Measurements from ENCODE around the gene FAT1. TPM values are rescaled to one million over a fixed set of nuclear protein-coding genes. Genes with fewer than 3 reads are reported as not detected.

The FAT1 gene
- total RNA-seq, 2 donors from 2014 or later = 70.3 to 89.5 TPM

GRCh38 chr4:186642998-186643397, 80.7 kb downstream of the FAT1 start:
- DNase-seq (ENCODE audit: low spot score) = no peak
- H3K4me1 ChIP-seq = peaks cover 0 to 12% of the 10 kb centered on the region in 2 donors
- H3K27me3 ChIP-seq = no peaks in the 10 kb centered on the region
- H3K4me3 ChIP-seq = no peak overlapping the region
- no peaks in the 10 kb centered on the region for H3K36me3 ChIP-seq
- H3K9me3 ChIP-seq = no peaks in the 10 kb centered on the region
- TF ChIP-seq CTCF (IDR thresholded peaks at IDR 0.05) = no peak
- H3K27ac ChIP-seq = no peak overlapping the region

DNA sequence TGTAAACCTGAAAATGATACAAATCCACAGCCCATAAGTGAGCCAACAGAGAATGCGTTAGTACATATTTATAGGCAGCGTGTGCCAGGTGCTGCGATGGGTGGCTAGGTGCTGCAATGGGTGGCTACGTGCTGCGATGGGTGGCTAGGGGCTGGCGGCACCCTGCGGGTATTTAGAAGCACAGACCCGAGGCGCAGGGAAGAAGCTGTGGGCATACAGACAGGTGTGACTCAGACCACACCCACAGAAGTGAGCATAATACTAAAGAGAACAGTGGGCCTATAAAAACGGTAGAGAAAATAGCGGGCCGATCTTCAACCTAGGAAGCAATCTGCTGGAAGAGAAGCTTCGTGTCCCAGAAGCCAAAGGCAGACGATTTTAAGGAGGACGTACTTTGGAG, 81.1 kb downstream of the FAT1 start:
- DNase-seq (ENCODE audit: low spot score) = no peak
- no peaks in the 10 kb centered on the region for H3K36me3 ChIP-seq
- H3K4me1 ChIP-seq = peaks cover 0 to 12% of the 10 kb centered on the region in 2 donors
- no peaks in the 10 kb centered on the region for H3K27me3 ChIP-seq
- TF ChIP-seq CTCF (IDR thresholded peaks at IDR 0.05) = no peak
- no peaks in the 10 kb centered on the region for H3K9me3 ChIP-seq
- H3K27ac ChIP-seq = no peak overlapping the region
- H3K4me3 ChIP-seq = no peak overlapping the region

GRCh38 chr4:186634591-186635128, 89.0 kb downstream of the FAT1 start:
- H3K4me1 ChIP-seq = no peaks in the 10 kb centered on the region
- no peaks in the 10 kb centered on the region for H3K9me3 ChIP-seq
- H3K36me3 ChIP-seq = peaks cover 45% of the 10 kb centered on the region
- H3K4me3 ChIP-seq = no peak overlapping the region
- DNase-seq (ENCODE audit: low spot score) = no peak
- H3K27me3 ChIP-seq = no peaks in the 10 kb centered on the region
- H3K27ac ChIP-seq = no peak overlapping the region
- TF ChIP-seq CTCF (IDR thresholded peaks at IDR 0.05) = no peak

DNA sequence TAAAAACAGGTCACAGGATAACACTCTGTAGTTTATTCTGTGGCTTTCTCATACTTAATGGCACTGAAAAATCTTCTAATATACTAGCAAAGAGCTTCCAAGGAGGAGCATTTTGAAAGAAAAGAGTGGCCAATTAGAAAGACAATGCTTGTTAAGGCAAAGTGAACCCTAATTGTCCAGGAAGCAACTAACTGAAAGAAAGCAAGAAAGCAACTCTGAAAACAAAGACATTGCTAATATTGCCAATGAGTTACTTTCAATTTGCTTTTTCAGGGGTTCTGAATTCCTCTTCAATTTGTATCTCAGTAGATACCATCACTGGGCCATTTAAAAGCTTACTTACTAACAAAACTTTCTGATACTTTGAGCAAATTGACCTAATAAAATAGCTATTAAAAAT, 89.8 kb downstream of the FAT1 start:
- H3K36me3 ChIP-seq = peaks cover 47% of the 10 kb centered on the region

DNA sequence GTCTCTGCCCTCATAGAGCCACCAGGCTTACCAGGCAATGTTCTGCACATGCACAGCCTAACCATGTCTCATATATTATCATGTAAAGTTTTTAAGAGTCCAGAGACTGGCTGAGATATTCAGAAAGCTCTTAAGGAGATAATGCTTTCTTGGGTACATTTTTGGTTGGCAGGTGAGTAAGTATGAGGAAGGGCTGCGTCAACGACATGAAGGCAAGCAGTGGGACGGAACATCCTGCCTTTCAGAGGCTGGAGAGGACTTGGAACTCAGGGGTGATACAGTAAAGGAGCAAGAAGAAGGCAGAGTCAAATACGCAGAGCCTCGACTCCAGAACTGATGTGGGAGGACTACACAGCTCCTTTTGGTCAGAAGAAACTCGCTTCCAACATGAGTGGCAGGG, 93.5 kb downstream of the FAT1 start:
- DNase-seq (ENCODE audit: low spot score) = no peak
- peaks cover 55% of the 10 kb centered on the region for H3K36me3 ChIP-seq

More for the DNA sequence above, 89.8 kb downstream of the FAT1 start:
- H3K27me3 ChIP-seq = no peaks in the 10 kb centered on the region
- no peak for DNase-seq (ENCODE audit: low spot score)
- H3K27ac ChIP-seq = no peak overlapping the region
- no peaks in the 10 kb centered on the region for H3K4me1 ChIP-seq
- TF ChIP-seq CTCF (IDR thresholded peaks at IDR 0.05) = no peak
- no peaks in the 10 kb centered on the region for H3K9me3 ChIP-seq
- H3K4me3 ChIP-seq = no peak overlapping the region

More for the DNA sequence above, 93.5 kb downstream of the FAT1 start:
- Histone ChIP-seq H3K9me3 (no peaks in the 10 kb centered on the region), H3K4me1 (peaks cover 0 to 1% of the 10 kb centered on the region in 2 donors), H3K4me3 (no peak overlapping the region), H3K27ac (no peak overlapping the region), H3K27me3 (no peaks in the 10 kb centered on the region)
- TF ChIP-seq CTCF (IDR thresholded peaks at IDR 0.05) = no peak
